HG03432 (cell line): ENCODE data around the gene SWT1.
A peak's percentile ranks its signal among the peaks of the same experiment; 100 is the strongest.
"Not testable (repeated sequence)": the region's sequence is repeated elsewhere in the genome, so short reads cannot be mapped to it uniquely, and the experiment has no call there.

Experiments
- ATAC-seq: cut with Tn5 transposase; IDR thresholded peaks from one replicate; pipeline ENCODE4 v1.9.1; 2021; ENCODE audit warnings: mild to moderate bottlenecking, moderate library complexity; ENCODE audit not compliant: unreplicated experiment

SWT1 gene

GRCh38 chr1:185317034-185317885 is 160.3 kb downstream of the SWT1 start, which contains the start of gene IVNS1ABP:
Gene IVNS1ABP, minus strand, starts transcription at chr1:185317243. Its CDS starts 7,750 bp downstream, at chr1:185309493.
- ATAC-seq: peak; percentile 78

GRCh38 chr1:185317886-185318310 is 160.9 kb downstream of the SWT1 start:
- ATAC-seq: peak; percentile 38

GRCh38 chr1:185318431-185319138 is 161.6 kb downstream of the SWT1 start:
- ATAC-seq: no peak

DNA sequence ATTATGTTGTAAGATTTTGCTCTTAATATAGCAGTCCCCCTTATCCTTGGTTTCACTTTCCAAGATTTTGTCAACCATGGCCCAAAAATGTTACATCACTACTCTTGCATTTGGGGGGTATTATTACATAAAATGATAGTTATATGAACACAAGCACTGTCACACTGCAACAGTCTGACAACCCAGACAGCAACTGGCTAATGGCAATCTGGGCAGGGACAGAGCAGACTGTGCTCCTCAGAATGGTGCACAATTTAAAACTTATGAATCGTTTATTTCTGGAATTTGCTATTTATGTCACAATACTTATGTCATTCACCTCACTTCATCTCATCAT is 162.1 kb downstream of the SWT1 start:
- ATAC-seq: no peak

DNA sequence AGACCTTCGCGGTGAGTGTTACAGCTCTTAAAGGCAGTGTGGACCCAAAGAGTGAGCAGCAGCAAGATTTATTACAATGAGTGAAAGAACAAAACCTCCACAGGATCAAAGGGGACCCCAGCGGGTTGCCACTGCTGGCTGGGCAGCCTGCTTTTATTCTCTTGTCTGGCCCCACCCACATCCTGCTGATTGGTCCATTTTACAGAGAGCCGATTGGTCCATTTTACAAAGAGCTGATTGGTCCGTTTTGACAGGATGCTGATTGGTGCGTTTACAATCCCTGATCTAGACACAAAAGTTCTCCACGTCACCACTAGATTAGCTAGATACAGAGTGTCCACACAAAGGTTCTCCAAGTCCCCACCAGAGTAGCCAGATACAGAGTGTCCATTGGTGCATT is 164.1 kb downstream of the SWT1 start:
- ATAC-seq: not testable (repeated sequence)

- ATAC-seq: not testable (repeated sequence)
Observed at GRCh38 chr1:185321653-185322221, 164.8 kb downstream of the SWT1 start.

GRCh38 chr1:185322636-185323035 is 165.7 kb downstream of the SWT1 start:
- ATAC-seq: no peak

DNA sequence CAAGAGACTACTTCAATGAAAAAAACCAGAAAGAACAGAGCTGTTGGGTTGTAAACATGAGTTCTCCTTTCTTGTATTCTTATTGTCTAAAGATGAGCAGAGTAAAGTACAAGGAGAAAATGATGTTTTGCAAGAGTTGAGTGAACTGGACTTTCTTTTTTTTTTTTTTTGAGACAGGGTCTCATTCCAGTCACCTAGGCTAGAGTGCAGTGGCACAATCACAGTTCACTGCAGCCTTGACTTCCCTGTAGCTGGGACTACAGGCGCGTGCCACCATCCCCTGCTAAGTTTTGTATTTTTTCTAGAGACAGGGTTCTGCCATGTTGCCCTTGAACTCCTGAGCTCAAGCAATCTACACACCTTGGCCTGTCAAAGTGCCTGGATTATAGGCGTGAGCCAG is 167.2 kb downstream of the SWT1 start:
- ATAC-seq: no peak

GRCh38 chr1:185325413-185325812 is 168.4 kb downstream of the SWT1 start:
- no peak for ATAC-seq

DNA sequence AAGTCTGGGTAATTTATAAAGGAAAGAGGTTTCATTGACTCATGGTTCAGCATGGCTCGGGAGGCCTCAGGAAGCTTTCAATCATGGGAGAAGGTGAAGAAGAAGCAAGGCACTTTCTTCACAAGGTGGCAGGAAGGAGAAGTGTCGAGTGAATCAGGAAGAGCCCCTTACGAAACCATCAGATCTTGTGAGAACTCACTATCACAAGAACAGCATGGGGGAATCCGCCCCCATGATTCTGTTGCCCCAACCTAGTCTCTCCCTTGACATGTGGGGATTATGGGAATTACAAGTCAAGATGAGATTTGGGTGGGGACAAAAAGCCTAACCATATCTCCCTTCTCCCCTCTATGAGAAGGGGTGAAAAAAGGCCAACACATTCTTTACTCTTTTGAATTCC is 171.3 kb downstream of the SWT1 start:
- ATAC-seq: no peak

DNA sequence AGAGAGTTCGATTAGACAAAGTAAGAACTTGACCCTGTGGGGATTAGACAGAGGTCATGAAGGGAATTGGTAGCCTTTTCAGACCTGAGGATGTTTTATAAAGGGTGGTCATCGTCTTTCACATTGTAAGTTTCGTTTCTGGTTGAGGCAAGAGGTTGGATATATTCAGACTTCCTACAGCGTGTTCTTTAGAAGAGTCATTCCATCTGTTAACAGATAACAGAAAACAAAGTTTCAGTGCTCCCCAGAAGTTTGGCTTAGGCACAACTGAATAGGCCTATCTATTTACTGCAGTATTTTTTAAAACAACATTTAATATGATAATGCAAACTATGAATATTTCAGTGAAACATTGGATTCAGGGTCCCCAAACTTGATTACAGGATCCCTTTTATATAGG is 177.2 kb downstream of the SWT1 start:
- no peak for ATAC-seq

- ATAC-seq: no peak
Observed at GRCh38 chr1:185337246-185337645, 180.3 kb downstream of the SWT1 start.

GRCh38 chr1:185338719-185339622 is 182.0 kb downstream of the SWT1 start:
- peak; percentile 95 for ATAC-seq

GRCh38 chr1:185341196-185341781 is 184.3 kb downstream of the SWT1 start:
- ATAC-seq: no peak
